Osteocyte (in vitro differentiated cells): ENCODE data around the gene ECHS1. TPM values are rescaled to one million over a fixed set of nuclear protein-coding genes. Genes with fewer than 3 reads are reported as not detected.
"Not testable (repeated sequence)": the region's sequence is repeated elsewhere in the genome, so short reads cannot be mapped to it uniquely, and the experiment has no call there.

ENCODE experiments used
- DNase-seq: peaks from one replicate; pipeline ENCODE4 v3.0.0; 2021; ENCODE audit warnings: mixed read lengths; ENCODE audit not compliant: unreplicated experiment; ENCODE audit errors: extremely low spot score
- H3K27ac Mint-ChIP-seq: one replicate; pipeline ENCODE4 v1.8.0; 2021; ENCODE audit warnings: mild to moderate bottlenecking, mixed read lengths; ENCODE audit not compliant: unreplicated experiment
- H3K27me3 Mint-ChIP-seq: one replicate; pipeline ENCODE4 v1.8.0; 2021; ENCODE audit warnings: mixed read lengths; ENCODE audit not compliant: unreplicated experiment
- H3K36me3 Mint-ChIP-seq: one replicate; pipeline ENCODE4 v1.8.0; 2021; ENCODE audit warnings: mixed read lengths; ENCODE audit not compliant: unreplicated experiment
- H3K4me1 Mint-ChIP-seq: one replicate; pipeline ENCODE4 v1.8.0; 2021; ENCODE audit warnings: mixed read lengths; ENCODE audit not compliant: unreplicated experiment
- H3K4me3 Mint-ChIP-seq: one replicate; pipeline ENCODE4 v1.8.0; 2021; ENCODE audit warnings: mild to moderate bottlenecking, moderate library complexity, mixed read lengths; ENCODE audit not compliant: unreplicated experiment
- H3K9me3 Mint-ChIP-seq: one replicate; pipeline ENCODE4 v1.8.0; 2021; ENCODE audit warnings: mixed read lengths; ENCODE audit not compliant: unreplicated experiment
- CTCF ChIP-seq: fragments of 200-600 bp; sonication (generic); IDR thresholded peaks from 2 replicates; pipeline ENCODE4 v1.5.0; 2021; ENCODE audit warnings: antibody characterized with exemption, mild to moderate bottlenecking, moderate library complexity
- total RNA-seq: library from RNA; stranded (reverse); gene quantifications from 2 replicates; pipeline ENCODE4 v1.2.1, GENCODE V29; 2021

The ECHS1 gene
- total RNA-seq, 1 donor from 2014 or later: 65.1 TPM

- Mint-ChIP-seq H3K27me3 (no peaks in the 10 kb centered on the region), H3K36me3 (peaks cover 3% of the 10 kb centered on the region), H3K9me3 (no peaks in the 10 kb centered on the region), H3K27ac (no peak overlapping the region), H3K4me1 (peaks cover under 1% of the 10 kb centered on the region), H3K4me3 (no peak overlapping the region)
- DNase-seq: no peak
- TF ChIP-seq CTCF: no peak
Measured at GRCh38 chr10:133388236-133388972, 15.2 kb upstream of the ECHS1 start.

GRCh38 chr10:133386951-133387350 lies 13.8 kb upstream of the ECHS1 start:
- not testable (repeated sequence) for H3K9me3 Mint-ChIP-seq, H3K4me1 Mint-ChIP-seq, DNase-seq, H3K27ac Mint-ChIP-seq, H3K27me3 Mint-ChIP-seq, H3K36me3 Mint-ChIP-seq, H3K4me3 Mint-ChIP-seq

GRCh38 chr10:133385214-133385613 lies 12.1 kb upstream of the ECHS1 start:
- Mint-ChIP-seq H3K9me3 (no peaks in the 10 kb centered on the region), H3K27me3 (no peaks in the 10 kb centered on the region)
- no peak for TF ChIP-seq CTCF

GRCh38 chr10:133384071-133384470 lies 10.9 kb upstream of the ECHS1 start:
- TF ChIP-seq CTCF: no peak
- H3K9me3 Mint-ChIP-seq: no peaks in the 10 kb centered on the region
- peaks cover 4% of the 10 kb centered on the region for H3K36me3 Mint-ChIP-seq
- no peak for DNase-seq
- no peaks in the 10 kb centered on the region for H3K4me1 Mint-ChIP-seq
- no peaks in the 10 kb centered on the region for H3K27me3 Mint-ChIP-seq
- H3K4me3 Mint-ChIP-seq: no peak overlapping the region
- no peak overlapping the region for H3K27ac Mint-ChIP-seq

More at GRCh38 chr10:133385214-133385613, 12.1 kb upstream of the ECHS1 start:
- Mint-ChIP-seq H3K36me3 (peaks cover 4% of the 10 kb centered on the region), H3K27ac (no peak overlapping the region), H3K4me1 (no peaks in the 10 kb centered on the region), H3K4me3 (no peak overlapping the region)
- DNase-seq: no peak

GRCh38 chr10:133383551-133383950 lies 10.4 kb upstream of the ECHS1 start:
- DNase-seq: no peak
- H3K27me3 Mint-ChIP-seq: no peaks in the 10 kb centered on the region
- no peak overlapping the region for H3K27ac Mint-ChIP-seq
- H3K36me3 Mint-ChIP-seq: peaks cover 4% of the 10 kb centered on the region
- TF ChIP-seq CTCF: no peak
- H3K4me3 Mint-ChIP-seq: no peak overlapping the region
- H3K9me3 Mint-ChIP-seq: no peaks in the 10 kb centered on the region
- no peaks in the 10 kb centered on the region for H3K4me1 Mint-ChIP-seq
